H9 (cell line): ENCODE data around the gene RSU1. TPM values are rescaled to one million over a fixed set of nuclear protein-coding genes. Genes with fewer than 3 reads are reported as not detected.

Source experiments
- DNase-seq: peaks from one replicate; pipeline ENCODE4 v3.0.0-alpha.2; 2017
- H2AFZ ChIP-seq: one replicate; pipeline ENCODE4 v1.6.1; 2013; ENCODE audit warnings: mild to moderate bottlenecking, low read length, control low read depth, moderate library complexity
- H2AK5ac ChIP-seq: 2 replicates; pipeline ENCODE4 v1.6.1; 2013; ENCODE audit warnings: low read length, control low read depth, mixed read lengths; ENCODE audit not compliant: insufficient read length
- H2BK120ac ChIP-seq: one replicate; pipeline ENCODE4 v1.6.1; 2013; ENCODE audit warnings: low read depth, mild to moderate bottlenecking, low read length, control low read depth, inconsistent platforms; ENCODE audit not compliant: poor library complexity, severe bottlenecking
- H2BK12ac ChIP-seq: 2 replicates; pipeline ENCODE4 v1.6.1; 2013; ENCODE audit warnings: low read length, control low read depth, mixed read lengths, low read depth; ENCODE audit not compliant: insufficient read length
- H2BK15ac ChIP-seq: 2 replicates; pipeline ENCODE4 v1.6.1; 2013; ENCODE audit warnings: low read depth, low read length, control low read depth
- H2BK20ac ChIP-seq: one replicate; pipeline ENCODE4 v1.6.1; 2013; ENCODE audit warnings: low read depth, mild to moderate bottlenecking, low read length, control low read depth, inconsistent platforms; ENCODE audit not compliant: poor library complexity, severe bottlenecking
- H2BK5ac ChIP-seq: 2 replicates; pipeline ENCODE4 v1.6.1; 2013; ENCODE audit warnings: low read length, control low read depth, mixed read lengths; ENCODE audit not compliant: insufficient read length
- H3K14ac ChIP-seq: 2 replicates; pipeline ENCODE4 v1.6.1; 2013; ENCODE audit warnings: low read length, control low read depth; ENCODE audit not compliant: insufficient read depth
- H3K18ac ChIP-seq: 2 replicates; pipeline ENCODE4 v1.6.1; 2013; ENCODE audit warnings: low read depth, mild to moderate bottlenecking, mixed read lengths, low read length, control low read depth; ENCODE audit not compliant: insufficient read length
- H3K23ac ChIP-seq: 2 replicates; pipeline ENCODE4 v1.6.1; 2013; ENCODE audit warnings: low read length, control low read depth, mixed read lengths, low read depth; ENCODE audit not compliant: insufficient read length
- H3K23me2 ChIP-seq: 2 replicates; pipeline ENCODE4 v1.6.1; 2013; ENCODE audit warnings: low read depth, mild to moderate bottlenecking, mixed read lengths, low read length, control low read depth; ENCODE audit not compliant: insufficient read length, poor library complexity, severe bottlenecking
- H3K27ac ChIP-seq: 2 replicates; pipeline ENCODE4 v1.5.1; 2013; ENCODE audit warnings: low read length, control low read depth, mixed read lengths, low read depth; ENCODE audit not compliant: insufficient read length
- H3K27me3 ChIP-seq: 2 replicates; pipeline ENCODE4 v1.6.1; 2013; ENCODE audit warnings: low read length, control low read depth, inconsistent platforms; ENCODE audit not compliant: insufficient read depth
- H3K4ac ChIP-seq: 2 replicates; pipeline ENCODE4 v1.6.1; 2013; ENCODE audit warnings: low read depth, mild to moderate bottlenecking, control low read depth, inconsistent platforms, low read length, moderate library complexity
- H3K4me1 ChIP-seq: 2 replicates; pipeline ENCODE4 v1.6.1; 2013; ENCODE audit warnings: low read length, control low read depth, inconsistent platforms; ENCODE audit not compliant: insufficient read depth
- H3K4me2 ChIP-seq: 2 replicates; pipeline ENCODE4 v1.6.1; 2013; ENCODE audit warnings: low read length, control low read depth, mixed read lengths; ENCODE audit not compliant: insufficient read length, insufficient read depth
- H3K56ac ChIP-seq: 2 replicates; pipeline ENCODE4 v1.6.1; 2013; ENCODE audit warnings: low read depth, mild to moderate bottlenecking, mixed read lengths, low read length, control low read depth; ENCODE audit not compliant: insufficient read length
- H3K79me1 ChIP-seq: 2 replicates; pipeline ENCODE4 v1.6.1; 2013; ENCODE audit warnings: low read depth, mild to moderate bottlenecking, moderate library complexity, low read length, control low read depth, inconsistent platforms; ENCODE audit not compliant: insufficient read depth, poor library complexity, severe bottlenecking
- H3K79me2 ChIP-seq: 2 replicates; pipeline ENCODE4 v1.6.1; 2013; ENCODE audit warnings: low read length, control low read depth, inconsistent platforms; ENCODE audit not compliant: insufficient read depth
- H3K9ac ChIP-seq: 2 replicates; pipeline ENCODE4 v1.6.1; 2013; ENCODE audit warnings: low read length, control low read depth, mixed read lengths; ENCODE audit not compliant: insufficient read length; ENCODE audit errors: extremely low read depth
- H3K9me3 ChIP-seq: one replicate; pipeline ENCODE4 v1.6.1; 2013; ENCODE audit warnings: low read depth, low read length, inconsistent platforms; ENCODE audit not compliant: control insufficient read depth
- H3T11ph ChIP-seq: one replicate; pipeline ENCODE4 v1.6.1; 2013; ENCODE audit warnings: mild to moderate bottlenecking, low read length, control low read depth, inconsistent platforms
- H4K20me1 ChIP-seq: one replicate; pipeline ENCODE4 v1.6.1; 2013; ENCODE audit not compliant: control insufficient read depth, insufficient read length, insufficient read depth
- H4K5ac ChIP-seq: 2 replicates; pipeline ENCODE4 v1.6.1; 2013; ENCODE audit warnings: low read depth, mild to moderate bottlenecking, mixed read lengths, low read length, control low read depth; ENCODE audit not compliant: insufficient read length
- H4K8ac ChIP-seq: replicated peaks from 2 replicates; pipeline ENCODE4 v1.6.1; 2013; ENCODE audit warnings: low read length, control low read depth, mixed read lengths, low read depth; ENCODE audit not compliant: insufficient read length
- H4K91ac ChIP-seq: 2 replicates; pipeline ENCODE4 v1.6.1; 2013; ENCODE audit warnings: low read depth, mild to moderate bottlenecking, moderate library complexity, mixed read lengths, low read length, control low read depth; ENCODE audit not compliant: insufficient read length
- H3K27ac Mint-ChIP-seq, 3 experiments: 2 replicates in 2 of 3; 3 replicates in 1 of 3; pipeline ENCODE4 v1.8.0; 2020 to 2021; ENCODE audit warnings: mixed read lengths in 3 of 3, mild to moderate bottlenecking in 1 of 3, moderate library complexity in 1 of 3
- H3K27me3 Mint-ChIP-seq: 2 replicates; pipeline ENCODE4 v1.8.0; 2021; ENCODE audit warnings: low read depth, mild to moderate bottlenecking, moderate library complexity, mixed read lengths
- H3K36me3 Mint-ChIP-seq, 3 experiments: 2 replicates in 2 of 3; 3 replicates in 1 of 3; pipeline ENCODE4 v1.8.0; 2020 to 2021; ENCODE audit warnings: low read depth in 3 of 3, mixed read lengths in 3 of 3; ENCODE audit not compliant: insufficient read depth in 1 of 3
- H3K4me1 Mint-ChIP-seq, 2 experiments: 2 replicates each; pipeline ENCODE4 v1.8.0; 2020; ENCODE audit warnings: mixed read lengths in 2 of 2
- H3K4me3 Mint-ChIP-seq, 2 experiments: 2 replicates in 1 of 2; 3 replicates in 1 of 2; pipeline ENCODE4 v1.8.0; 2020 to 2021; ENCODE audit warnings: mild to moderate bottlenecking in 2 of 2, mixed read lengths in 2 of 2, moderate library complexity in 1 of 2
- H3K9me3 Mint-ChIP-seq, 2 experiments: 2 replicates in 1 of 2; 3 replicates in 1 of 2; pipeline ENCODE4 v1.8.0; 2020; ENCODE audit warnings: mild to moderate bottlenecking in 2 of 2, mixed read lengths in 2 of 2, moderate library complexity in 1 of 2
- WGBS: extraction: QIAGEN DNeasy Blood & Tissue Kit; methylation state at CpG from one replicate; pipeline ENCODE4 v1.1.7; 2013; ENCODE audit warnings: missing lambda C conversion rate, low lambda C conversion rate, mixed read lengths; ENCODE audit not compliant: insufficient read length; ENCODE audit errors: extremely low coverage; 5-methylcytosine and 5-hydroxymethylcytosine counted together
- total RNA-seq: library from RNA; stranded (reverse); gene quantifications from 2 replicates; pipeline ENCODE4 v1.2.1, GENCODE V29; 2021
- TF ChIP-seq, protein P1 (sequence below): fragments of 200-600 bp; sonication (generic); conservative IDR thresholded peaks from 3 replicates; pipeline ENCODE4 v1.8.0; 2021; ENCODE audit warnings: antibody characterized with exemption, mild to moderate bottlenecking

The RSU1 gene
- total RNA-seq, 1 experiment from 2014 or later, result 59.4 TPM

GRCh38 chr10:16748749-16749148 lies 68.5 kb downstream of the RSU1 start:
- H3K9me3 Mint-ChIP-seq, result no peaks in the 10 kb centered on the region
- H3K27me3 Mint-ChIP-seq, result no peaks in the 10 kb centered on the region
- Histone ChIP-seq H4K5ac (no peak overlapping the region), H3K23ac (no peak overlapping the region), H3K9me3 (no peaks in the 10 kb centered on the region), H4K20me1 (no peaks in the 10 kb centered on the region), H2BK5ac (no peak overlapping the region), H3K4ac (no peak overlapping the region), H3K23me2 (no peaks in the 10 kb centered on the region), H2BK12ac (no peak overlapping the region), H2AFZ (no peak overlapping the region), H2AK5ac (no peak overlapping the region), H2BK20ac (no peak overlapping the region), H3T11ph (no peak overlapping the region), H2BK15ac (no peak overlapping the region), H3K4me1 (no peaks in the 10 kb centered on the region; the same call in 1 of the 2 replicates), H3K27ac (no peak overlapping the region), H3K18ac (no peak overlapping the region), H3K56ac (no peak overlapping the region), H2BK120ac (no peak overlapping the region), H4K91ac (no peak overlapping the region), H3K4me2 (no peak overlapping the region), H3K27me3 (no peaks in the 10 kb centered on the region), H3K14ac (no peak overlapping the region), H3K79me1 (no peaks in the 10 kb centered on the region), H4K8ac (no peak overlapping the region), H3K79me2 (no peaks in the 10 kb centered on the region), H3K9ac (no peak overlapping the region)
- DNase-seq, result no peak
- TF ChIP-seq, protein P1, sequence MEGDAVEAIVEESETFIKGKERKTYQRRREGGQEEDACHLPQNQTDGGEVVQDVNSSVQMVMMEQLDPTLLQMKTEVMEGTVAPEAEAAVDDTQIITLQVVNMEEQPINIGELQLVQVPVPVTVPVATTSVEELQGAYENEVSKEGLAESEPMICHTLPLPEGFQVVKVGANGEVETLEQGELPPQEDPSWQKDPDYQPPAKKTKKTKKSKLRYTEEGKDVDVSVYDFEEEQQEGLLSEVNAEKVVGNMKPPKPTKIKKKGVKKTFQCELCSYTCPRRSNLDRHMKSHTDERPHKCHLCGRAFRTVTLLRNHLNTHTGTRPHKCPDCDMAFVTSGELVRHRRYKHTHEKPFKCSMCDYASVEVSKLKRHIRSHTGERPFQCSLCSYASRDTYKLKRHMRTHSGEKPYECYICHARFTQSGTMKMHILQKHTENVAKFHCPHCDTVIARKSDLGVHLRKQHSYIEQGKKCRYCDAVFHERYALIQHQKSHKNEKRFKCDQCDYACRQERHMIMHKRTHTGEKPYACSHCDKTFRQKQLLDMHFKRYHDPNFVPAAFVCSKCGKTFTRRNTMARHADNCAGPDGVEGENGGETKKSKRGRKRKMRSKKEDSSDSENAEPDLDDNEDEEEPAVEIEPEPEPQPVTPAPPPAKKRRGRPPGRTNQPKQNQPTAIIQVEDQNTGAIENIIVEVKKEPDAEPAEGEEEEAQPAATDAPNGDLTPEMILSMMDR, result no peak
- H3K4me1 Mint-ChIP-seq, result peaks cover 0 to 11% of the 10 kb centered on the region in 2 experiments; a peak in 1 of 4 replicates
- WGBS, result no CpG with 5 or more reads among the region's 7 CpGs
- peaks cover 4 to 22% (median 6%) of the 10 kb centered on the region in 3 experiments; a peak in 6 of 7 replicates for H3K36me3 Mint-ChIP-seq
- H3K4me3 Mint-ChIP-seq, result no peak overlapping the region
- H3K27ac Mint-ChIP-seq, result no peak overlapping the region
